Measurements from ENCODE around the gene PFKM.
"Not testable (repeated sequence)": the region's sequence is repeated elsewhere in the genome, so short reads cannot be mapped to it uniquely, and the experiment has no call there.

PFKM gene

DNA sequence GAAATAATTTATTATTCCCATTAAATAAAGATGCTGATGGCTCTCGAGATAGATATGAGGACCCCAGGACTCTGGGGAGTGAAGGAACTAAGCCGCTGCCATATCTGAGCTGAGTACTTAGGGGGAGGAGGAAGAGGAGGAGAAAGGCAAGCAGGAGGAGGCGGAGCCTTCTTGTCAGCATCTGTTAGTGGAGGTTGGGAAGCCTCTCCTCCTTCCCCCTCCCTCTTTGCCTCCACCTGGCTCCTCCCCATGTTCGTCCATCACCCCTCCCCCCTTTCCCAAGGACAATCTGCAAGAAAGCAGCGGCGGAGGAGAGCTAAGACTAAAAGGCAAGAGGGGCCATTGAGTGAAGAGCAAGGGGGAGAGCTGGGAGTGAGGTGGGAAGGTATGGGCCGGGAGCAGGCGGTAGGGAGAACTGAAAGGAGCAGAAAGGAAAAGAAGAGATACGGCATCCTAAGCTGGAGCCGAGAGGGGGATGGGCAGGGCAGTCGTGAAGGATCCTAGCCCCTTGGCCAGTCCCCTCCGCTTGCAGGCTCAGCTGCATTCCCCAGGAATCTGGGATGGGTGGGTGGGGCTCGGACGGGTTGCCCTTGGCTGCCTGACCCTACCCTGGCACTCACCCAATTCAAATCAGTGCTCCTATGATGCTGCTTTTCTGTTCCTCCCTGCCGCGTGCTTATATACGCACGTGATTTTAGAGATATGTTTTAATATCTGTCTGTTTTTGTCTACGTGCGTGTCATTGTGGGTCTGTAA is at the start of gene PFKM:
Gene PFKM (plus strand): TSS at position 287 of the 756 bp plus-strand sequence. CDS start 3,411 bp downstream, outside the sequence.
- peak; percentile 88 for DNase-seq

- DNase-seq = no peak
Measured at GRCh38 chr12:48070033-48070432, 49.1 kb upstream of the PFKM start.

GRCh38 chr12:48070731-48071130 is 48.4 kb upstream of the PFKM start:
- DNase-seq = no peak

- DNase-seq = no peak
Measured at GRCh38 chr12:48071808-48072207, 47.4 kb upstream of the PFKM start.

- DNase-seq = no peak
Measured at GRCh38 chr12:48072266-48072665, 46.9 kb upstream of the PFKM start.

GRCh38 chr12:48074266-48074665 is 44.9 kb upstream of the PFKM start:
- DNase-seq = no peak

DNA sequence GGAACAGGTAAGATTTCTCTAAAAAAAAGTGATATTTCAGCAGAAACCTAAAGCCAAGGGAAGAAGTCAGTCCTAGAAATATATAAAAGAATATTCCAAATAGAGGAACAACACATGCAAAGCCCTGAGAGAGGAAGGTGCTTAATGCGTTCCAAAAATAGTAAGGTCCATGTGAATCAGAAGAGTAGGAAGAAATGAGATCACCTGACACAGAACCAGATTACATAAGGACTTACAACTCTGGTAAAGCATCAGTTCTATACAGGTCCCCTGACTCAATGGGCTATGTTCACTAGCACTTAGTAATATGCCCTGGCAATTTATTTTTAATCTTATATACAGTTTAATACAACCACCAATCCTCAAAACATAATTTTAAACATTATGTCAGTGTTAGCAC is 43.3 kb upstream of the PFKM start:
- no peak for DNase-seq

DNA sequence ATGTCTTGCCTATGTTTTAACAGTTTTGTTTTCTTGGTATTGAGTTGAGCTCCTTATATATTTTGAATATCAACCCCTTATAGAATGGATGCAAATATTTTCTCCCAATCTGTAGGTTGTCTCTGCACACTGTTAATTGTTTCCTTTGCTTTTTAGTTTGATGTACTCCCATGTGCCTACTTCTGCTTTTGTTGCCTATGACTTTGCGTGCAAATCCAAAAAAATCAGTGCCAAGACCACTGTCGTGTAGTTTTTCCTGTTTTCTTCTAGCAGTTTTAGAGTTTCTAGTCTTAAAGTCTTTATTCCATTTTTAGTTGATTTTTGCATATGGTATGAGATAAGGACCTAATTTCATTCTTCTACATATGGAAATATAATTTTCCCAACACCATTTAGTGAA is 42.1 kb upstream of the PFKM start:
- no peak for DNase-seq

GRCh38 chr12:48078901-48079300 is 40.3 kb upstream of the PFKM start:
- no peak for DNase-seq

GRCh38 chr12:48080285-48080684 is 38.9 kb upstream of the PFKM start:
- DNase-seq = no peak

GRCh38 chr12:48080821-48081220 is 38.3 kb upstream of the PFKM start:
- DNase-seq = no peak

DNA sequence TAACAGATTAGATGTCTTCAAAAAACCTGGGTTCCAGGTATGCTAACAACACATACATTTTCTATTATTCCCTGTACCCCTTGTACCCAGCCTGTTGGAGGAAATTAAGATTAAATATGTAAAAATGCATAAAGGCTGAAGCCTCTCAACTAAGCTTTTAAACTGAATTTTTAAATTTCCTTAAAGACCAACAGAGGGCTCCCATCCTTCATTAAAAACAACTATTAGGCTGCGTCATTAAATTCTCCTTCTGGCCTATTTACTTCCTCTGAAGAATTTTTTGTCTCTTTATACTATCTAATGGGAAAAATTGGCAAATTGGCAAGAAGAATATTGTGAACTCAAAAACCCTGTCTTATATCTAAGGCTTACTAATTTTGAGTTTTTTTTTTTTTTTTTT is 35.1 kb upstream of the PFKM start:
- DNase-seq = no peak

- no peak for DNase-seq
Measured at GRCh38 chr12:48084841-48085460, 34.2 kb upstream of the PFKM start.

DNA sequence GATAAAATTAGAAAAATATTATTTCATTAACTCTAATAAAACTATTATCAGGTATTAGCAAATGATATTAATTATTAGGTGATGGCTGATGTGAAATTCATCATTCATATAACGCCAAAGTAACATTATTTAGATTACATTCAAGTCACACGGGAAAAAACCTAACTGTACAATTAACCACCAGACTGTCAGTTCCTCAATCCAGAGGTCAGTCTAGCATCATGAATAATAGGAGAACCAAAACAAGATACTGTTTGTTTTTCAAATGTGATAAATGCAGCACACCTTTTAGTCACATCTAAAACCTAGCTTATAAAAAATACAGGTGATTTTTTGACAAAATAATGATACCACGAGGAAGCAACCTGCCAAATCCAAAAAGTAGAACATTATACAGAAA is 32.8 kb upstream of the PFKM start:
- no peak for DNase-seq

- DNase-seq = no peak
Measured at GRCh38 chr12:48092611-48093010, 26.6 kb upstream of the PFKM start.

DNA sequence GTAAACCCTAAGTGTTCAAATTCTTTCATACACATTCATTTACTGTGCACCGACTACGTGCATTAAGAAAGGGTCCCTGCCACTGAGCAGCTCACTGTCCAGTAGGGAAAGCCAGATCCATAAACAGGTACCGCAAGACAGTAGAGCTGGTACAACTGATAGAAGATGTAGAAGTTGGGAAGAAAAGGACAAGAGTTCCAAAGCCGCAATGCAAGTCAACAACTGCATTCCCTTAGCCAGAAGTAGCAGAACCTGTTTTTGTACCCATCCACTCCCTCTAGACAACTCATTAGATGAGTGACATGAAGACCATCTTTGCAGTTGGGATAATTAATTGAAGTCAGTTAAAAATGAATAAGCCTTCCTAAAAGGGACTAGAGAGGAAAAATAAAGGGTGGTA is 14.6 kb upstream of the PFKM start:
- no peak for DNase-seq

GRCh38 chr12:48105321-48105866 is 13.8 kb upstream of the PFKM start:
- DNase-seq = no peak

DNA sequence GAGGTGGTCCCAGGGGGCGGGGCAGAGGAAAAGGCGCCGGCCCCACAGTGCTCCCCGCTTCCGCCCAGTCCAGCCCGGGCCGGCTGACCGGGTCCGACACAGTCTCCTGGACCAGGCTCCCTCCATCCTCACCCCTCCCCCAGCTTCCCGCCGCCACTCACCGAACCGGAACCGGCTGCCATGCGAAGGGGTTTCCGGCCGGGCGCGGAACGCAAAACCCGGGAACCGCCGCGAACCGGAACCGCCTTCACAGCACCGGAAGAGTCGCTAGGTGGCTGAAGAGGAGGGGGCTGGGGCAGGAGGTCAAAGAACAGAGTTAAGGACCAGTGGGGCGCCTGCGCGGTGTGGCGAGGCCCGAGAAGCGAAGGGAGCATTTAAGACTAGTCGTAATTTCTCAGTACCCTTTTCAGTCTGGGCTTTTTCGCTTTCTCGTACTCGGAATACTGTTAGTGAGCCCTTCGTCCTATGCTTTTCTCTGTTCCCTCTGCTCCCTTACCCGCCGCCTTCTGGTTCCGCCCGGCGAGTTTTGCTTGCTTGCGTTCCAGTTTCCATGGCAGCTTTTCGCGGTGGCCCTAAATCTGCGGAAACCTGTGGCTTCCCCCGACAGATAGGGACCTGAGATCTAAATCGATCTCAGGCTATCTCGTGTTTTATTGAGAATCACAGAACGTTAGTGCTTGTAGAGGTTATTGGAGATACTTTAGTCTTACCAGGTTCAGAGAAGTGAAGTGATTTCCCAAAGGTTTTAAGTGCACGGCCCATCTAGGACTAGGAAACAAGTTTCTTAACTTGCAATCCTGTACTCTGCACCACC is 13.1 kb upstream of the PFKM start, which contains the start of gene SENP1:
Gene SENP1 (minus strand): TSS at position 213 of the 814 bp plus-strand sequence. CDS start 4,607 bp downstream, outside the sequence.
- peak; percentile 72 for DNase-seq

DNA sequence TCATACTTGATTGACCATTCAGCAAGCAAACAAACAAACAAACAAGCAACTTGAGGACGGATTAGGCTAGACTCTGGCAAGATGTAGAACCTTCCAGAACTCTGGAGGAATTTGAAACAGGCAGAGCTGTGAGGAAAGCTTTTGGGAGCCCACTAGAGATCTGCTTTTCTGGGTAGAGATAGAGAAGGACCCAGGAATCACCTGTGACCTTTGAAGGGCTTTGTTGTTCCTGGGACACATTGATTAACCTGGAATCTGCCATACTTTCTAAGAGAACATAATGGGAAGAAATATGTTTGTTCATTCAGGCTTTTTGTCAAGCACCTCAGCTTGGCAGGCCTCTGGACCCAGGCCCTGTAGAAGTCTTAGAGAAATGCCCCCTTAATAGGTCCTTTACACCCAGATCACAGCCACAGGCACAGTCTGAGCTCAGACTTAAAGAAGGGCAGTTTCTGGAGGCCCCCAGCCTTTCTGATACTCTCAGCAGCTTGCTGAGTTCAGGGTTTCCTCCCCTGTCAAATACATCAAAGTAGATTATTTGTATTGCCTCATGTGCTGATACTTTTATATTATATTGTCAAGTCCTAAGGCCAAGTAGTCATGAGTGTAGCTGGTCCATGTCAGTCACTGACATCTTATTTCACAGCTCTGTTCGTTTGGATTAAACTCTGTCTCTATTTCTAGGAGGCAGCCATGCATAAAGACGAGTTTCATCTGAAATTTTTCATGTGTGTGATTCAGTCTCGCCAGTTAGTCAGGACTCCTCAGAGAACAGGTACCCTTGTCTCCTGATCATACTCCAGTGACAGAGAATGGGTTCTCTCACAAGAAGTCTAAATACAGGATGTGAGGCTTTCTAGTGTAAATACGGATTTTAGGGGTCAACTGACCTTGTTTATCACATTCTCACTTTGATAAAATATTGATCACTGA is 12.2 kb upstream of the PFKM start:
- DNase-seq = no peak

- no peak for DNase-seq
Measured at GRCh38 chr12:48109424-48109823, 9.7 kb upstream of the PFKM start.

- DNase-seq = no peak
Measured at GRCh38 chr12:48110691-48111311, 8.4 kb upstream of the PFKM start.

DNA sequence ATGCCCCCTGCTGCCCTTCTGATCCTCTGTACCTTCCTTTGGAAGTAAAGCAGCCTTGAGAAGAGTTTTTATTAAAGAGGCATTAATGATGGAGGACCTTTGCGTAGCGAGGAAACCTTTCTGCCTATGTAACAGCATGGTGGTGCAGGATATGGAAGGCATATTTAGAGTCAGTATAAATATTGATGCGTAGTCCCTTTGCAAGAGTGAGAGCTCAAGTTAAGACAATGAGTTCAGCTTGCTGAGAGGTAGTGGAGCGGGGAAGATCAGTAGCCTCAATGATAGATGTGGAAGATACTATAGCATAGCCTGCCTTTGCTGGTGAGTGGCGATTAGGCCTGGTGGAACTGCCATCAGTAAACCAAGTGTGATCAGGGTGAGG is 7.9 kb upstream of the PFKM start:
- DNase-seq = not testable (repeated sequence)

Measured in DMS 273 treated with DMSO at 0.1 percent for 48 hours (cell line).